ENCODE data around the gene CDHR3.
"Not testable (repeated sequence)": the region's sequence is repeated elsewhere in the genome, so short reads cannot be mapped to it uniquely, and the experiment has no call there.

The CDHR3 gene

GRCh38 chr7:105978035-105978434, 15.0 kb downstream of the CDHR3 start:
- TF ChIP-seq CTCF (IDR thresholded peaks at IDR 0.05; ENCODE audit: low read depth, low read length, missing control alignments), result no peak
- no peak for DNase-seq (ENCODE audit: extremely low read depth, low read depth)
- no peak overlapping the region for H3K4me3 ChIP-seq (replicated peaks; ENCODE audit: low read depth, low read length)

- H3K4me3 ChIP-seq (replicated peaks; ENCODE audit: low read depth, low read length), result no peak overlapping the region
- no peak for TF ChIP-seq CTCF (IDR thresholded peaks at IDR 0.05; ENCODE audit: low read depth, low read length, missing control alignments)
- no peak for DNase-seq (ENCODE audit: extremely low read depth, low read depth)
These were observed 15.9 kb downstream of the CDHR3 start for GRCh38 chr7:105978974-105979373.

GRCh38 chr7:105979405-105979804, 16.3 kb downstream of the CDHR3 start:
- no peak for DNase-seq (ENCODE audit: extremely low read depth, low read depth)
- TF ChIP-seq CTCF (IDR thresholded peaks at IDR 0.05; ENCODE audit: low read depth, low read length, missing control alignments), result no peak
- H3K4me3 ChIP-seq (replicated peaks; ENCODE audit: low read depth, low read length), result no peak overlapping the region

- no peak for DNase-seq (ENCODE audit: extremely low read depth, low read depth)
- H3K4me3 ChIP-seq (replicated peaks; ENCODE audit: low read depth, low read length), result no peak overlapping the region
- no peak for TF ChIP-seq CTCF (IDR thresholded peaks at IDR 0.05; ENCODE audit: low read depth, low read length, missing control alignments)
These were observed 17.8 kb downstream of the CDHR3 start for GRCh38 chr7:105980645-105981396.

GRCh38 chr7:105982388-105982787, 19.3 kb downstream of the CDHR3 start:
- no peak for TF ChIP-seq CTCF (IDR thresholded peaks at IDR 0.05; ENCODE audit: low read depth, low read length, missing control alignments)
- H3K4me3 ChIP-seq (replicated peaks; ENCODE audit: low read depth, low read length), result no peak overlapping the region
- DNase-seq (ENCODE audit: extremely low read depth, low read depth), result no peak

- DNase-seq (ENCODE audit: extremely low read depth, low read depth); H3K4me3 ChIP-seq (replicated peaks; ENCODE audit: low read depth, low read length): not testable (repeated sequence)
These were observed 21.7 kb downstream of the CDHR3 start for GRCh38 chr7:105984808-105985207.

- TF ChIP-seq CTCF (IDR thresholded peaks at IDR 0.05; ENCODE audit: low read depth, low read length, missing control alignments), result no peak
- no peak for DNase-seq (ENCODE audit: extremely low read depth, low read depth)
- H3K4me3 ChIP-seq (replicated peaks; ENCODE audit: low read depth, low read length), result no peak overlapping the region
These were observed 22.2 kb downstream of the CDHR3 start for GRCh38 chr7:105985229-105985628.
